Endodermal cell (in vitro differentiated cells): Measurements from ENCODE around the gene PAH. TPM values are rescaled to one million over a fixed set of nuclear protein-coding genes. Genes with fewer than 3 reads are reported as not detected.

Experiments used
- DNase-seq: peaks from one replicate; pipeline ENCODE4 v3.0.0-alpha.2; 2017
- H3K27ac ChIP-seq: 2 replicates; pipeline ENCODE4 v1.5.1; 2013; ENCODE audit warnings: mild to moderate bottlenecking, low read depth, low read length, moderate library complexity
- H3K27me3 ChIP-seq: 2 replicates; pipeline ENCODE4 v1.6.1; 2013; ENCODE audit warnings: mild to moderate bottlenecking, low read length, moderate library complexity; ENCODE audit not compliant: insufficient read depth, control insufficient read depth, poor library complexity, severe bottlenecking
- H3K36me3 ChIP-seq: 2 replicates; pipeline ENCODE4 v1.7.0; 2013; ENCODE audit warnings: mild to moderate bottlenecking, low read length, moderate library complexity; ENCODE audit not compliant: control insufficient read depth, insufficient read depth
- H3K4me1 ChIP-seq: one replicate; pipeline ENCODE4 v1.7.0; 2013; ENCODE audit warnings: low read length; ENCODE audit not compliant: control insufficient read depth, insufficient read depth
- H3K4me3 ChIP-seq: 2 replicates; pipeline ENCODE4 v1.5.1; 2013; ENCODE audit warnings: mild to moderate bottlenecking, low read length, moderate library complexity
- H3K9ac ChIP-seq: 2 replicates; pipeline ENCODE4 v1.6.1; 2013; ENCODE audit warnings: mild to moderate bottlenecking, low read length, moderate library complexity; ENCODE audit not compliant: poor library complexity, severe bottlenecking; ENCODE audit errors: extremely low read depth
- H3K9me3 ChIP-seq: 2 replicates; pipeline ENCODE4 v1.6.1; 2013; ENCODE audit warnings: mild to moderate bottlenecking, low read length, moderate library complexity; ENCODE audit not compliant: control insufficient read depth
- H3K27ac Mint-ChIP-seq: 2 replicates; pipeline ENCODE4 v1.8.0; 2020; ENCODE audit warnings: mixed read lengths
- H3K27me3 Mint-ChIP-seq: 2 replicates; pipeline ENCODE4 v1.8.0; 2021; ENCODE audit warnings: mild to moderate bottlenecking, mixed read lengths; ENCODE audit not compliant: insufficient read depth
- H3K36me3 Mint-ChIP-seq: 2 replicates; pipeline ENCODE4 v1.8.0; 2020; ENCODE audit warnings: low read depth, mixed read lengths
- H3K4me1 Mint-ChIP-seq: 2 replicates; pipeline ENCODE4 v1.8.0; 2020; ENCODE audit warnings: mixed read lengths
- H3K4me3 Mint-ChIP-seq: 2 replicates; pipeline ENCODE4 v1.8.0; 2020; ENCODE audit warnings: mild to moderate bottlenecking, moderate library complexity, mixed read lengths
- H3K9me3 Mint-ChIP-seq: 2 replicates; pipeline ENCODE4 v1.8.0; 2020; ENCODE audit warnings: mild to moderate bottlenecking, mixed read lengths
- CTCF ChIP-seq: fragments of 200-600 bp; sonication (generic); conservative IDR thresholded peaks from 2 replicates; pipeline ENCODE4 v1.5.0; 2021; ENCODE audit warnings: antibody characterized with exemption, mild to moderate bottlenecking
- WGBS, 2 experiments: methylation state at CpG; one replicate each; pipeline versions ENCODE4 v1.1.5 to v1.1.7; 2013; ENCODE audit warnings: missing lambda C conversion rate in 2 of 2, mixed read lengths in 1 of 2; ENCODE audit not compliant: insufficient coverage in 1 of 2, insufficient read length in 1 of 2; 5-methylcytosine and 5-hydroxymethylcytosine counted together
- total RNA-seq, 2 donors: library from RNA; stranded (reverse); fragmentation: NEBNext Ultra II Directional in 1 of 2; extraction: Animal tissue kit (Norgen Biotek cat#: 25700) in 1 of 2; gene quantifications; 2 replicates in 1 of 2; 3 replicates in 1 of 2; pipeline ENCODE4 v1.2.1, GENCODE V29; 2021

Gene PAH
- total RNA-seq, 2 donors from 2014 or later, result 1.5 to 1.9 TPM

- peaks cover 18% of the 10 kb centered on the region for H3K9me3 ChIP-seq
- H3K9ac ChIP-seq, result no peak overlapping the region
- H3K36me3 Mint-ChIP-seq, result peaks cover 3% of the 10 kb centered on the region
- no peak overlapping the region for H3K4me3 ChIP-seq
- peak; percentile 65 for DNase-seq
- peak overlapping the region; percentile 84 for H3K27ac ChIP-seq
- WGBS, 2 experiments, result 4 to 6% methylated on average over 9 to 19 of the region's 19 CpGs
- peaks cover 31% of the 10 kb centered on the region for H3K4me1 Mint-ChIP-seq
- H3K27me3 Mint-ChIP-seq, result peaks cover 99% of the 10 kb centered on the region
- no peak overlapping the region for H3K27ac Mint-ChIP-seq
- peaks cover 18% of the 10 kb centered on the region for H3K9me3 Mint-ChIP-seq
- peaks cover 8% of the 10 kb centered on the region for H3K4me1 ChIP-seq
- H3K4me3 Mint-ChIP-seq, result no peak overlapping the region
- peak; percentile 39 for TF ChIP-seq CTCF
- H3K36me3 ChIP-seq, result no peaks in the 10 kb centered on the region
- peaks cover 100% of the 10 kb centered on the region for H3K27me3 ChIP-seq
Measured at GRCh38 chr12:102960766-102961465, 43.9 kb upstream of the PAH start.

GRCh38 chr12:102959391-102959790 is 42.3 kb upstream of the PAH start:
- H3K9me3 Mint-ChIP-seq, result peaks cover 14% of the 10 kb centered on the region

GRCh38 chr12:102958830-102959176 is 41.8 kb upstream of the PAH start:
- Histone ChIP-seq H3K27me3 (peaks cover 100% of the 10 kb centered on the region), H3K9ac (no peak overlapping the region), H3K27ac (no peak overlapping the region), H3K36me3 (no peaks in the 10 kb centered on the region), H3K4me1 (peaks cover 3% of the 10 kb centered on the region), H3K4me3 (peak overlapping the region; percentile 67), H3K9me3 (peaks cover 8% of the 10 kb centered on the region)
- Mint-ChIP-seq H3K4me1 (peaks cover 19% of the 10 kb centered on the region), H3K27ac (no peak overlapping the region), H3K27me3 (peaks cover 99% of the 10 kb centered on the region), H3K9me3 (peaks cover 8% of the 10 kb centered on the region), H3K36me3 (peaks cover under 1% of the 10 kb centered on the region), H3K4me3 (peak overlapping the region; percentile 53)
- 0 to 5% methylated on average over 2 to 15 of the region's 15 CpGs for WGBS, 2 experiments
- DNase-seq, result no peak
- TF ChIP-seq CTCF, result no peak

More at GRCh38 chr12:102959391-102959790, 42.3 kb upstream of the PAH start:
- H3K4me1 Mint-ChIP-seq, result peaks cover 19% of the 10 kb centered on the region
- H3K4me3 Mint-ChIP-seq, result no peak overlapping the region
- TF ChIP-seq CTCF, result no peak
- H3K4me1 ChIP-seq, result peaks cover 3% of the 10 kb centered on the region
- peaks cover 14% of the 10 kb centered on the region for H3K9me3 ChIP-seq
- peaks cover 100% of the 10 kb centered on the region for H3K27me3 ChIP-seq
- no peak overlapping the region for H3K27ac ChIP-seq
- H3K36me3 ChIP-seq, result no peaks in the 10 kb centered on the region
- no peak overlapping the region for H3K9ac ChIP-seq
- H3K36me3 Mint-ChIP-seq, result peaks cover 3% of the 10 kb centered on the region
- H3K4me3 ChIP-seq, result no peak overlapping the region
- no peak overlapping the region for H3K27ac Mint-ChIP-seq
- no peak for DNase-seq
- 7 to 10% methylated on average over 11 to 14 of the region's 14 CpGs for WGBS, 2 experiments
- H3K27me3 Mint-ChIP-seq, result peaks cover 99% of the 10 kb centered on the region
